SK-N-SH (cell line): ENCODE data around the gene RPA3. TPM values are rescaled to one million over a fixed set of nuclear protein-coding genes. Genes with fewer than 3 reads are reported as not detected.
A peak's percentile ranks its signal among the peaks of the same experiment; 100 is the strongest.

Experiments used
- CTCF ChIA-PET: fragments of 300-600, 350-600 bp; formaldehyde crosslinking; extraction: SDS; loops from one replicate; lab custom pipeline; 2021; lab: Yijun Ruan, JAX
- POLR2A ChIA-PET: fragments of 350-600 bp; sonication (Branson Sonifier 250); formaldehyde crosslinking; extraction: SDS; loops from one replicate; lab custom pipeline; 2020; ENCODE audit warnings: antibody characterized with exemption, inconsistent platforms; lab: Yijun Ruan, JAX
- DNase-seq: peaks from one replicate; pipeline ENCODE4 v3.0.0; 2012
- H2AFZ ChIP-seq: fragments of 200-600 bp; sonication (generic); 2 replicates; pipeline ENCODE4 v1.8.1; 2016; ENCODE audit warnings: antibody characterized with exemption, mild to moderate bottlenecking, low read depth
- H3F3A ChIP-seq: fragments of 200-600 bp; sonication (generic); replicated peaks from 2 replicates; pipeline ENCODE3; 2016; ENCODE audit warnings: antibody characterized with exemption, mild to moderate bottlenecking; ENCODE audit not compliant: insufficient read depth
- H3K27ac ChIP-seq, 2 experiments: fragments of 200-500 bp in 1 of 2; fragments of 200-600 bp in 1 of 2; sonication (Bioruptor generic) in 1 of 2; sonication (generic), shearing (Covaris generic) in 1 of 2; 2 replicates each; pipeline versions ENCODE4 v1.5.1 to v1.6.1; 2014 to 2016; ENCODE audit warnings: low read depth in 2 of 2, inconsistent platforms in 1 of 2, low read length in 1 of 2, mild to moderate bottlenecking in 1 of 2, mixed read lengths in 1 of 2
- H3K27me3 ChIP-seq: fragments of 200-600 bp; sonication (generic), shearing (Covaris generic); 2 replicates; pipeline ENCODE4 v1.6.1; 2016; ENCODE audit warnings: mixed run types; ENCODE audit not compliant: insufficient read depth
- H3K36me3 ChIP-seq, 2 experiments: fragments of 200-500 bp in 1 of 2; fragments of 200-600 bp in 1 of 2; sonication (Bioruptor generic) in 1 of 2; sonication (generic) in 1 of 2; replicated peaks in 1 of 2; 2 replicates each; pipeline versions ENCODE3 to v1.5.1; 2014 to 2016; ENCODE audit warnings: low read length in 1 of 2, mild to moderate bottlenecking in 1 of 2; ENCODE audit not compliant: insufficient read depth in 2 of 2, control insufficient read depth in 1 of 2
- H3K4me1 ChIP-seq, 2 experiments: fragments of 200-500 bp in 1 of 2; fragments of 200-600 bp in 1 of 2; sonication (Bioruptor generic) in 1 of 2; sonication (generic), shearing (Covaris generic) in 1 of 2; 2 replicates each; pipeline versions ENCODE4 v1.5.1 to v1.6.1; 2014 to 2016; ENCODE audit warnings: low read depth in 1 of 2, low read length in 1 of 2, mixed run types in 1 of 2; ENCODE audit not compliant: insufficient read depth in 2 of 2, control insufficient read depth in 1 of 2
- H3K4me2 ChIP-seq: fragments of 200-600 bp; sonication (generic), shearing (Covaris generic); 2 replicates; pipeline ENCODE4 v1.6.1; 2017; ENCODE audit warnings: mixed run types
- H3K4me3 ChIP-seq, 2 experiments: fragments of 200-500 bp in 1 of 2; fragments of 200-600 bp in 1 of 2; sonication (Bioruptor generic) in 1 of 2; sonication (generic), shearing (Covaris generic) in 1 of 2; 2 replicates each; pipeline versions ENCODE4 v1.5.1 to v1.8.1; 2014 to 2016; ENCODE audit warnings: low read depth in 2 of 2, inconsistent platforms in 1 of 2, low read length in 1 of 2, mild to moderate bottlenecking in 1 of 2, mixed read lengths in 1 of 2, moderate library complexity in 1 of 2
- H3K79me2 ChIP-seq: fragments of 200-600 bp; sonication (generic); 2 replicates; pipeline ENCODE4 v1.8.1; 2017; ENCODE audit warnings: mild to moderate bottlenecking; ENCODE audit not compliant: insufficient read depth
- H3K9ac ChIP-seq: fragments of 200-600 bp; sonication (generic); 2 replicates; pipeline ENCODE4 v1.6.1; 2017; ENCODE audit warnings: mixed run types
- H3K9me2 ChIP-seq: fragments of 200-600 bp; sonication (generic); 2 replicates; pipeline ENCODE4 v1.6.1; 2017; ENCODE audit warnings: mixed run types
- H3K9me3 ChIP-seq: fragments of 200-600 bp; sonication (generic); 2 replicates; pipeline ENCODE4 v1.6.1; 2017; ENCODE audit warnings: mixed run types, mild to moderate bottlenecking, moderate library complexity
- H4K20me1 ChIP-seq: fragments of 200-600 bp; sonication (generic); 2 replicates; pipeline ENCODE4 v1.6.1; 2017; ENCODE audit warnings: mild to moderate bottlenecking, mixed run types; ENCODE audit not compliant: insufficient read depth
- CTCF ChIP-seq: fragments of 200-600 bp; sonication (generic); IDR thresholded peaks from 2 replicates; pipeline ENCODE4 v1.6.1; 2017; ENCODE audit warnings: antibody characterized with exemption, mild to moderate bottlenecking, moderate library complexity
- FOXM1 ChIP-seq: IDR thresholded peaks from 2 replicates; pipeline ENCODE4 v1.4.0; 2012; ENCODE audit warnings: low read depth, mild to moderate bottlenecking
- GATA2 ChIP-seq: sonication (generic); formaldehyde crosslinking; IDR thresholded peaks from 2 replicates; pipeline ENCODE4 v1.5.0; 2020; ENCODE audit warnings: mild to moderate bottlenecking, missing genetic modification reagents
- JUND ChIP-seq: IDR thresholded peaks from 2 replicates; pipeline ENCODE4 v1.4.0; 2012
- MAX ChIP-seq: IDR thresholded peaks from 2 replicates; pipeline ENCODE4 v1.4.0; 2012; ENCODE audit warnings: low read depth
- PBX3 ChIP-seq: IDR thresholded peaks from 2 replicates; pipeline ENCODE4; 2012
- RAD21 ChIP-seq: IDR thresholded peaks from 2 replicates; pipeline ENCODE4 v1.6.1; 2012; ENCODE audit warnings: mild to moderate bottlenecking, low read length
- RCOR1 ChIP-seq: fragments of 150-350 bp; IDR thresholded peaks from 2 replicates; pipeline ENCODE4 v1.6.1; 2017; ENCODE audit warnings: antibody characterized with exemption, low read length
- TAF1 ChIP-seq: IDR thresholded peaks from 2 replicates; pipeline ENCODE4 v1.6.1; 2012; ENCODE audit warnings: low read depth, mild to moderate bottlenecking, low read length, moderate library complexity, borderline replicate concordance
- USF1 ChIP-seq: IDR thresholded peaks from 2 replicates; pipeline ENCODE4 v1.4.0; 2012; ENCODE audit warnings: low read depth, borderline replicate concordance
- WGBS: methylation state at CpG from one replicate; pipeline ENCODE4 v1.1.6; 2017; ENCODE audit warnings: low lambda C conversion rate; 5-methylcytosine and 5-hydroxymethylcytosine counted together
- polyA plus RNA-seq, 3 experiments: library from polyadenylated mRNA; depleted of rRNA; stranded (reverse); fragments of >200 nt; gene quantifications; 2 replicates each; pipeline ENCODE4 v1.2.3, GENCODE V29; 2012

Gene RPA3
- polyA plus RNA-seq, 1 of the 3 experiments (the other 2 are of a cell fraction): 39.0 TPM

GRCh38 chr7:7654964-7655715 is 63.3 kb downstream of the RPA3 start (continued):
- TF ChIP-seq MAX (no peak), FOXM1 (no peak), RCOR1 (peak; percentile 74), TAF1 (no peak)

- Histone ChIP-seq H3K27me3 (no peaks in the 10 kb centered on the region), H3K4me2 (no peak overlapping the region), H3K27ac (peak overlapping the region in 1 of 2 experiments; percentile 84; a peak in 2 of 4 replicates), H3F3A (no peaks in the 10 kb centered on the region), H3K9me3 (0 out of 2 replicates have a peak, but pooled peaks cover 4% of the 10 kb centered on the region), H3K9me2 (no peaks in the 10 kb centered on the region), H3K9ac (no peak overlapping the region), H3K36me3 (peaks cover 0 to 4% of the 10 kb centered on the region in 2 experiments), H3K4me3 (no peak overlapping the region; a peak in 1 of 4 replicates), H3K79me2 (peaks cover 15% of the 10 kb centered on the region; the same call in 1 of the 2 replicates), H4K20me1 (no peaks in the 10 kb centered on the region), H3K4me1 (peaks cover 0 to 28% of the 10 kb centered on the region in 2 experiments; a peak in 2 of 4 replicates), H2AFZ (no peak overlapping the region)
- ChIA-PET POLR2A (no interaction called here), CTCF (interaction anchor here (0.6 to 1.4 kb wide), 5 partner anchors 8 to 214 kb away, joined by 3 to 6 read pairs (median 4); no protein-coding TSS in a partner anchor)
- WGBS: 70% methylated on average over 3 of the region's 3 CpGs
- no peak for TF ChIP-seq JUND
- peak; percentile 67 for TF ChIP-seq CTCF
- no peak for TF ChIP-seq USF1
- no peak; the same call in 1 of the 2 replicates for TF ChIP-seq GATA2
- no peak for TF ChIP-seq PBX3
- TF ChIP-seq RAD21: peak; percentile 27; the same call in 1 of the 2 replicates
- peak; percentile 22 for DNase-seq
Measured at GRCh38 chr7:7653593-7654187, 64.7 kb downstream of the RPA3 start.
